ENCODE data around the gene COX14. TPM values are rescaled to one million over a fixed set of nuclear protein-coding genes. Genes with fewer than 3 reads are reported as not detected.

Gene COX14
- total RNA-seq, 4 donors from 2014 or later = 106 to 258 (median 118) TPM

DNA sequence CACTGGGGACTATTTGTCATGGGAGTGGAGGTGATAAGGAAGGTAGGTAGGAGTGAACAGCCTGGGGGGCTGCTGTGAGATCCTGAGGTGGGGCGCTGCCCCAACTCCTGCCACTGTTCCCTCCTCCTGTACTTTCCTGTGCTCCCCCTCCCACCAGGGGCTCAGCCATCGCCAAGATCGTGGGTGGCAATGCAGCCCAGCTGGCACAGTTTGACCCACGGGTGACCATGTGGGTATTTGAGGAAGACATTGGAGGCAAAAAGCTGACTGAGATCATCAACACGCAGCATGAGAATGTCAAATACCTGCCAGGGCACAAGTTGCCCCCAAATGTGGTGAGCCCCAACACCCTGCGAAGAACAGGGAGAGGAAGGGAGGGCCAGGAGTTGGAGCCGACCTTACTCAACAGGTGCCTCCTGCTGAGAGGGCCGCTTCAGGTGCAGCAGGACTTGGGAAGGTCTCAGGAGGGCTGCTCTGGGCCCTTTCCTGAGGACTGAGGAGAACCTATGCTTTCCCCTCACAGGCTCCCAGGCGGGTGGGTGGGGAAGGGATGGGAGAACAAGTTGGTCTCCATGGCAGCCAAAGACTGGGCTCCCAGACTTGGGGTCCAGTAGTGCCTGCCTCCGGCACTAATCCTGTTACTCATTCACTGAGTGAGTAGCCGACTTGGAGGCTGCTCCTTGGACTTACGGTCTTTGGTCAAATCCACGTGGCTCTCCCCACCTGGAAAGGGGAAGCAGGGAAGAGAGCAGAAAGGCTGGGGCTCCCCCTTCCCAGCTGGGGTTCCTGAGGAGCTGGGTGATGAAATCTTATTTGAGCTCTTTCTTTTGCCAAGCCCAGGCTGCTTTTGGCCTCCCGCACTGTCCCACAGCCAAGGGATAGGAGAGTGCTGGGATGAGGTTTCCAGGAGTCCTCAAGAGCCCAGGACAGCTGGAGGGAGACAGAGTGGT is 7.3 kb upstream of the COX14 start:
- TF ChIP-seq, protein P1, sequence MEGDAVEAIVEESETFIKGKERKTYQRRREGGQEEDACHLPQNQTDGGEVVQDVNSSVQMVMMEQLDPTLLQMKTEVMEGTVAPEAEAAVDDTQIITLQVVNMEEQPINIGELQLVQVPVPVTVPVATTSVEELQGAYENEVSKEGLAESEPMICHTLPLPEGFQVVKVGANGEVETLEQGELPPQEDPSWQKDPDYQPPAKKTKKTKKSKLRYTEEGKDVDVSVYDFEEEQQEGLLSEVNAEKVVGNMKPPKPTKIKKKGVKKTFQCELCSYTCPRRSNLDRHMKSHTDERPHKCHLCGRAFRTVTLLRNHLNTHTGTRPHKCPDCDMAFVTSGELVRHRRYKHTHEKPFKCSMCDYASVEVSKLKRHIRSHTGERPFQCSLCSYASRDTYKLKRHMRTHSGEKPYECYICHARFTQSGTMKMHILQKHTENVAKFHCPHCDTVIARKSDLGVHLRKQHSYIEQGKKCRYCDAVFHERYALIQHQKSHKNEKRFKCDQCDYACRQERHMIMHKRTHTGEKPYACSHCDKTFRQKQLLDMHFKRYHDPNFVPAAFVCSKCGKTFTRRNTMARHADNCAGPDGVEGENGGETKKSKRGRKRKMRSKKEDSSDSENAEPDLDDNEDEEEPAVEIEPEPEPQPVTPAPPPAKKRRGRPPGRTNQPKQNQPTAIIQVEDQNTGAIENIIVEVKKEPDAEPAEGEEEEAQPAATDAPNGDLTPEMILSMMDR (IDR thresholded peaks at IDR 0.05; ENCODE audit: low read depth) = no peak

- TF ChIP-seq, protein P1 (IDR thresholded peaks at IDR 0.05; ENCODE audit: low read depth) = no peak
These were observed 6.1 kb upstream of the COX14 start for GRCh38 chr12:50105913-50106450.

DNA sequence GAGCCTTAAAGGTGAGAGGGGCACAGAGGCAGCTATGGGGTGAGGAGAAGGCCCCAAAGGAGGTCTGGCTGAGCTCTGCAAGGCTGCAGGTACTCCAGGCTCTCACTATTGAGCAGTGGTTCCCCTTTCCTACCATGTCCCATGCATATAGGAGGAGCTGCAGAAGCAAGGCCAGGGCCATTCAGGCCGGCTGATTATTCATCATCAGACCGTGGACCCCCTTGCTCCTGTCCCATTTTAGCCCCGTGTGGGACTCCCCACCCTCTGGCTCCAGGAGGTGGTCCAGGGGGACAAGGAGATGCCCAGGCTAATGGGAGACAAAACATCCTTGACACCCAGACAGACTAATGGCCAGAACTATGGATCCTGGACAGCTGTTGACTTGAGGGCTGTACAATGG is 5.1 kb upstream of the COX14 start:
- TF ChIP-seq, protein P1 (IDR thresholded peaks at IDR 0.05; ENCODE audit: low read depth) = no peak

GRCh38 chr12:50107416-50108268 is 4.4 kb upstream of the COX14 start:
- TF ChIP-seq, protein P1 (IDR thresholded peaks at IDR 0.05; ENCODE audit: low read depth) = no peak

- TF ChIP-seq, protein P1 (IDR thresholded peaks at IDR 0.05; ENCODE audit: low read depth) = no peak
These were observed 2.7 kb upstream of the COX14 start for GRCh38 chr12:50109319-50109718.

DNA sequence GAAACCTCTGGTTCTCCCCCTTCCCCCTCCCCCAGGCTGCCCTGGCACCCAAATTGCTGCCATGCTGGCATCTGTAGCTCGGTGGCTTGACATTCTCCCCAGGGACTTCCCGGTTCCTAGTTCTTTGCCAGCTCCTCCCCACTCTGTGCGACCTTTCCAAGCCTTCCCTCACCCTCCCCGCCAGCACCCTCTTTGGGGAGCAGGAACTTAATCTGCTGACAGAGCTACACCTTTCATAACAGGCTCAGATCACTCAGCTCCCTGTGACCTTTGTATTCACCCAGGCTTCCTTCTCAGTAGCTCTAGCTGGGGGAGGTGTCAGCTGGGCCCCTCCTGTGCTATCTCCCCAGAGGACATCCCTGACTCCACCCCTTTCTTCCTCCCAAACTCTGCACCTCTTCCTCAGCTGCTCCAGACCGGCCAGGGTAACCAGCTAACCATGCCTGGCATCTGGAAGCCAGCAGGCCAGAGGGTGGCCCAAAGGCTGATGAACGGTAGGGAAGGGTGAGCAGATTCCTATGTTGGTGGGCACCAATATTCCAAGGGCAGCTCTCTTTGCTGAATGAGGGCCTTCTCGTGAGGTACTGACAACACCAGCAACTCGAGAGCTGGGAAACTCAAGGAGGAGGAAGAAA is 1.8 kb upstream of the COX14 start:
- TF ChIP-seq, protein P1 (IDR thresholded peaks at IDR 0.05; ENCODE audit: low read depth) = no peak

Data from subcutaneous adipose tissue (tissue), 4 donors.